Nephron (organoid): ENCODE results near the gene PBX1.

Experiments used
- H3K27ac Mint-ChIP-seq, 3 experiments: 2 replicates each; pipeline ENCODE4 v1.8.0; 2020; ENCODE audit warnings: mixed read lengths in 3 of 3, mild to moderate bottlenecking in 2 of 3, moderate library complexity in 1 of 3
- H3K27me3 Mint-ChIP-seq: 2 replicates; pipeline ENCODE4 v1.8.0; 2021; ENCODE audit warnings: low read depth, mild to moderate bottlenecking, moderate library complexity, mixed read lengths
- H3K36me3 Mint-ChIP-seq: 2 replicates; pipeline ENCODE4 v1.8.0; 2020; ENCODE audit warnings: low read depth, mixed read lengths
- H3K4me1 Mint-ChIP-seq: 2 replicates; pipeline ENCODE4 v1.8.0; 2020; ENCODE audit warnings: mixed read lengths
- H3K4me3 Mint-ChIP-seq, 3 experiments: 2 replicates each; pipeline ENCODE4 v1.8.0; 2020; ENCODE audit warnings: mild to moderate bottlenecking in 3 of 3, mixed read lengths in 3 of 3, moderate library complexity in 2 of 3
- H3K9me3 Mint-ChIP-seq: 2 replicates; pipeline ENCODE4 v1.8.0; 2020; ENCODE audit warnings: mixed read lengths
- TF ChIP-seq, protein P1 (sequence below), 3 experiments: fragments of 200-600 bp; sonication (generic); IDR thresholded peaks; one replicate each; pipeline ENCODE4 v1.5.0; 2021; ENCODE audit warnings: antibody characterized with exemption in 3 of 3; ENCODE audit not compliant: unreplicated experiment in 3 of 3

The PBX1 gene

DNA sequence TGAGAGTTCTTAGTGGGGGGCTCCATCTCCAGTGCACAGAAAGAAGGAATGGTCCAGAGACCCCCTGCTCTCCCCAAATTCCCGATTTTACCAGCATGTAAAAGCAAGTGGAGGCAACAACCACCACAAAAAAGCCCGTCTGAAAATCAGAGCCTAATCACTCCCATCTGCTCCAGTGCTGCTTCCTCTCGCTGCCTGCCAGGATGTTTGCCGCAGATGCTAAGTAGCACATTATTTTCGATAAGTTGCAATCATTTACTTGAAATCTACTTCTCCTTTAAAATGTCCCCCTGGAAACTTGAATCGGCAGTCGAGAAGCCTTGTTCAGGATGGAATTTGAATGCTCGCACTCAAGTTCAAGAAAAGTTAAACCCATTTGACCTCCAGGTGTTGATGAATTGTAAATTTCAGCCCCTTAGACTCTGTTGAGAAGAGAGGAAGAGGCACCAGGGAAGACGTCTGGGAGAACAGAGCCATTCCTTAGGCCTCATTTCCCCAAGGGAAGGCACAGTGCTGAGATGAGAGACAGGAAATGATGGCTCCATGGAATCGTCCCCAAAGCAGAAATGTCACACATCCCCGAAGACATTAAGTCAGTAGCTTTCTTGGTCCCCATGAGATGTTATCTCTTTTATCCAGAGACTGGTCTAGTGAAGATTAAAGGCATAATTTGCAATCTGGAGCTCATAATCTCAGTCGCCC, 221.3 kb downstream of the PBX1 start:
- Mint-ChIP-seq H3K9me3 (no peaks in the 10 kb centered on the region), H3K27ac (peak overlapping the region; percentile 0 to 46 (median 41)), H3K36me3 (peaks cover 20% of the 10 kb centered on the region), H3K27me3 (no peaks in the 10 kb centered on the region), H3K4me1 (peaks cover 69% of the 10 kb centered on the region), H3K4me3 (no peak overlapping the region)
- TF ChIP-seq, protein P1, sequence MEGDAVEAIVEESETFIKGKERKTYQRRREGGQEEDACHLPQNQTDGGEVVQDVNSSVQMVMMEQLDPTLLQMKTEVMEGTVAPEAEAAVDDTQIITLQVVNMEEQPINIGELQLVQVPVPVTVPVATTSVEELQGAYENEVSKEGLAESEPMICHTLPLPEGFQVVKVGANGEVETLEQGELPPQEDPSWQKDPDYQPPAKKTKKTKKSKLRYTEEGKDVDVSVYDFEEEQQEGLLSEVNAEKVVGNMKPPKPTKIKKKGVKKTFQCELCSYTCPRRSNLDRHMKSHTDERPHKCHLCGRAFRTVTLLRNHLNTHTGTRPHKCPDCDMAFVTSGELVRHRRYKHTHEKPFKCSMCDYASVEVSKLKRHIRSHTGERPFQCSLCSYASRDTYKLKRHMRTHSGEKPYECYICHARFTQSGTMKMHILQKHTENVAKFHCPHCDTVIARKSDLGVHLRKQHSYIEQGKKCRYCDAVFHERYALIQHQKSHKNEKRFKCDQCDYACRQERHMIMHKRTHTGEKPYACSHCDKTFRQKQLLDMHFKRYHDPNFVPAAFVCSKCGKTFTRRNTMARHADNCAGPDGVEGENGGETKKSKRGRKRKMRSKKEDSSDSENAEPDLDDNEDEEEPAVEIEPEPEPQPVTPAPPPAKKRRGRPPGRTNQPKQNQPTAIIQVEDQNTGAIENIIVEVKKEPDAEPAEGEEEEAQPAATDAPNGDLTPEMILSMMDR (IDR thresholded peaks at IDR 0.05; ENCODE audit: unreplicated experiment in 3 of 3) = no peak

DNA sequence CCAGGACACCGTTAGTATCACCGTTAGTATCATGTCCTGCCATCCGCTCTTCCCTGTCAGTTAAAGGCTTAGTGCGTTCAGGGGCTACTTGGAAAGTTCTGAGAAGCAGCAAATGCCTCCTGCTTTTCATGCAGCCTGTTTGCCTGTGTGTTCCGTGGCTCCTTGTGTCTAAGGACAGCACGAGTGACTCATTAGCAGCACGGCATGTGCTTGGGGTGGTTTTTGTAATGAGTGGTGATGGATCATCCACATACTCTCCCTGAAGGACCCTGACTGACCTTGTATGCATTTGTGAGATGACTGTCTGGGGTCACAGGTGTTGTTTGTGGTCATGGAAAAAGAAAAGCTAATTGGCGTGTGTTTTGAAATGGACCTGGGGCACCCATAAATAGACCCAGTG, 221.9 kb downstream of the PBX1 start:
- TF ChIP-seq, protein P1 (IDR thresholded peaks at IDR 0.05; ENCODE audit: unreplicated experiment in 3 of 3) = no peak
- no peak overlapping the region for H3K4me3 Mint-ChIP-seq
- peaks cover 20% of the 10 kb centered on the region for H3K36me3 Mint-ChIP-seq
- H3K4me1 Mint-ChIP-seq = peaks cover 69% of the 10 kb centered on the region
- H3K27me3 Mint-ChIP-seq = no peaks in the 10 kb centered on the region
- H3K9me3 Mint-ChIP-seq = no peaks in the 10 kb centered on the region
- peak overlapping the region; percentile 0 to 50 (median 46) for H3K27ac Mint-ChIP-seq

DNA sequence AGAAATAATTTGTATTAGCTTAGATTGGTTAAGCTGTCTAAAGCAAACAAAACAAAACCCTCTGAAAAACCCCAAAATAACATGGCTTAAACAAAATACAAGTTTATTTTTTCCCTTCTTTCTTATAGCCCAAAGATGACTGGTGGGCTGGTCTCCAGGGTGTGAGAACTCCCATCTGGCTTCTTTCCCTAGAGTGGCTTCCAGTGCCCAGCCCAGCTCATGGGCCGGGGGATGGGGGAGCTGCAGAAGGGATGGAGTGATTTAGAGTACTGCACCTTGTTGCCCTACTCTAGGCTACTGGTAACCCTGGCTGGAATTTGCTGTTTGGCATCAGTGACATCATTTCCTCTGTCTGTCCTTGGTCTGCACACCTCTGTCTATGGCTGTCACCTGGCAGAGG, 223.0 kb downstream of the PBX1 start:
- Mint-ChIP-seq H3K27me3 (no peaks in the 10 kb centered on the region), H3K4me1 (peaks cover 69% of the 10 kb centered on the region), H3K4me3 (no peak overlapping the region), H3K9me3 (no peaks in the 10 kb centered on the region), H3K27ac (peak overlapping the region; percentile 20 to 36 (median 31)), H3K36me3 (peaks cover 20% of the 10 kb centered on the region)
- TF ChIP-seq, protein P1 (IDR thresholded peaks at IDR 0.05; ENCODE audit: unreplicated experiment in 3 of 3) = no peak

DNA sequence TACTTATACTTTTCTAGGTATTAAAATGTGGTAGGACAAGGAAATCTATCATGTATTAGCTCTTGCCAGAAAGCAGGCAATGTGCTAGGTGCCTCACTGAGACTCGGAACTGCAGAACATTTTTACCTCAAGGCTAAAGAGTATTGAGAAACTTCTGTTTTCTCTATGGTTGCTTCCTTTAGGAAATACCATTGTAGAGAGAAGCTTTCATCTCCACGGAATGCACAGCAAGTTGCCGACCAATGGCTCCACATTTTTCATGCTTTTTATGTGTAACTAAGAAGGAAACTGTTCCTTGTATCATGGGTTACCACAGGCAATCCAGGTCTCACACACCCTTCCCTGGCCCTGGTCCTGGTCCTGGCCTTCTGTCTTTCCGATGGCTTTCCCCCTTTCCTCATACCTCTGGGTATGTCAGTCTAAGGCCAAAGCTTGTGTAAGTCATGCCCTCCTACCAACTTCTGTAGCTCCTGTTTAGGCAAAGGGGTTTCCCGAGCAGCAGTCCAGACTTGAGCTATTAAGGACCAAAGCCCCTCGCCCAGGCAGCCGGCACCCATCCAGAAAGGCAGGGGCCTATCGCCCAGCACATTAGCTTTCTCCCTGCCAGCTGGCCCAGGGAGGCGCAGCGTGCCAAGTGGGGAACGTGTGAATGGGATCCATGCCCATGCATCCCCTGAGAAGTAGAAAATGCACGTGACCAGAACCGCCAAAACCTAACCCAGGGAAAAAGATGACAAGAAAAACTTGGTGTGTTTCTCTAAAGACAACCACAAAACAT, 225.0 kb downstream of the PBX1 start:
- TF ChIP-seq, protein P1 (IDR thresholded peaks at IDR 0.05; ENCODE audit: unreplicated experiment in 3 of 3) = no peak
- H3K27me3 Mint-ChIP-seq = no peaks in the 10 kb centered on the region
- peaks cover 82% of the 10 kb centered on the region for H3K4me1 Mint-ChIP-seq
- H3K36me3 Mint-ChIP-seq = peaks cover 20% of the 10 kb centered on the region
- H3K4me3 Mint-ChIP-seq = no peak overlapping the region
- no peaks in the 10 kb centered on the region for H3K9me3 Mint-ChIP-seq
- H3K27ac Mint-ChIP-seq = peak overlapping the region in 1 of 3 experiments; percentile 31

DNA sequence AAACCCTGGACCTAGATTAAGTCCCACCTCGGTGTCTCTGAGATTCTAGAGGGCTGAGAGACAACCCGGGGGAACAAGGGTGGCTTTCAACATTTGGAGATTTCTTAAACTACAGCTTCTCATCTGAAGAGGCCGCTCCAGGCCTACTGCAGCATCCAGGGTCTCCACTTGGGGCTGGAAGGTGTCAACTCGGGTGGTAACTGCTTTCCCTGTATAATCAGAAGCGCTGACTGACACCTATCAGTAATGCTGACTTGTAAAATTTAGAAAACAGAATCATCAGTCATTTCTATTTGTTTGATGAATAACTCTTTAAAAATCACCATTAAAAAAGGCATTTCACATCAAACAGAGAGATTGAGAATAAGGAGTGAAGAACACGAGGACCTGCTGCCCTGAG, 226.0 kb downstream of the PBX1 start:
- Mint-ChIP-seq H3K4me1 (peaks cover 80% of the 10 kb centered on the region), H3K9me3 (no peaks in the 10 kb centered on the region), H3K27ac (peak overlapping the region in 2 of 3 experiments; percentile 15 to 70), H3K4me3 (no peak overlapping the region), H3K27me3 (no peaks in the 10 kb centered on the region), H3K36me3 (peaks cover 20% of the 10 kb centered on the region)
- TF ChIP-seq, protein P1 (IDR thresholded peaks at IDR 0.05; ENCODE audit: unreplicated experiment in 3 of 3) = no peak
